Activated CD4-positive, alpha-beta memory T cell treated with anti-CD3 and anti-CD28 coated beads for 36 hours (primary cell): ENCODE results near the gene NCAPG. TPM values are rescaled to one million over a fixed set of nuclear protein-coding genes. Genes with fewer than 3 reads are reported as not detected.

Source experiments
- CTCF ChIA-PET: fragments of 350-600 bp; sonication (Branson Sonifier 250); formaldehyde crosslinking; loops from one replicate; lab custom pipeline; 2021; ENCODE audit warnings: antibody characterized with exemption, inconsistent platforms; lab: Charles Lee
- POLR2A ChIA-PET: fragments of 350-600 bp; sonication (Branson Sonifier 250); formaldehyde crosslinking; loops from one replicate; lab custom pipeline; 2021; ENCODE audit warnings: antibody characterized with exemption; lab: Charles Lee
- DNase-seq: peaks from one replicate; pipeline ENCODE4 v3.0.0-alpha.2; 2020
- H3K27ac Mint-ChIP-seq: one replicate; pipeline ENCODE4 v1.8.0; 2021; ENCODE audit warnings: mixed read lengths
- H3K27me3 Mint-ChIP-seq: one replicate; pipeline ENCODE4 v1.8.0; 2021; ENCODE audit warnings: mixed read lengths
- H3K36me3 Mint-ChIP-seq: one replicate; pipeline ENCODE4 v1.8.0; 2021; ENCODE audit warnings: mixed read lengths
- H3K4me1 Mint-ChIP-seq: one replicate; pipeline ENCODE4 v1.8.0; 2021; ENCODE audit warnings: low read depth, mixed read lengths
- H3K4me3 Mint-ChIP-seq: one replicate; pipeline ENCODE4 v1.8.0; 2021; ENCODE audit warnings: mild to moderate bottlenecking, mixed read lengths
- H3K9me3 Mint-ChIP-seq: one replicate; pipeline ENCODE4 v1.8.0; 2021; ENCODE audit warnings: mixed read lengths
- intact Hi-C: fragments of 100-400 bp; cut with micrococcal nuclease; formaldehyde crosslinking; loops from one replicate; pipeline ENCODE4 v1.15.1; 2023
- total RNA-seq, 2 experiments: library from RNA; stranded (reverse); gene quantifications; one replicate each; pipeline ENCODE4 v1.2.3, GENCODE V29; 2021

The NCAPG gene
- 10 to 100 TPM; 76.7 to 79.8 TPM for total RNA-seq

- no peaks in the 10 kb centered on the region for H3K9me3 Mint-ChIP-seq
These were observed at the start of gene NCAPG, which contains the start of gene DCAF16 for GRCh38 chr4:17810260-17811077. Gene NCAPG (plus strand): TSS chr4:17810979. CDS start chr4:17811078, 99 bp downstream. Gene DCAF16 (minus strand): TSS chr4:17810757. CDS start chr4:17804141, 6,616 bp downstream.

DNA sequence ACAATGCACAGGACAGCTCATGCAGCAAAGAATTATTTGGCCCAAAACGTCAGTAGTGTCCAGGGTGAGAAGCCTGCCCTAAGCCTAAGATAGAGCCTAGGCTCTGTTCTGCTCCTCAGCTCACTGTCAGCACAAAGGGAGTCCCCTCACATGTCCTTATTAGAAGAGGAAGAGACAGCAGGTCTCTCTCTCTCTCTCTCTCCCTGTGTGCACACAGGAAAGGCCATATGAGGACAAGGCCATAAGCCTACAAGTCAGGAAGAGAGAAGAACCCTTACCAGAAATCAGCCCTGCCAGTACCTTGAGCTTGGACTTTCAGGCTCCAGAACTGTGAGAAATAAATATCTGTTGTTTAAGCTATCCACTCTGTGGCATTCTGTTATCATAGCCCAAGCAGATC lies 49.7 kb upstream of the NCAPG start:
- DNase-seq: no peak
- no peak overlapping the region for H3K27ac Mint-ChIP-seq
- intact Hi-C loops: no loop called here
- H3K4me1 Mint-ChIP-seq: no peaks in the 10 kb centered on the region
- ChIA-PET POLR2A (no interaction called here), CTCF (no interaction called here)
- peaks cover under 1% of the 10 kb centered on the region for H3K27me3 Mint-ChIP-seq
- peaks cover under 1% of the 10 kb centered on the region for H3K9me3 Mint-ChIP-seq
- no peak overlapping the region for H3K4me3 Mint-ChIP-seq
- H3K36me3 Mint-ChIP-seq: no peaks in the 10 kb centered on the region

More at GRCh38 chr4:17810260-17811077, at the start of gene NCAPG, which contains the start of gene DCAF16:
- peak; percentile 99 for DNase-seq
- H3K4me3 Mint-ChIP-seq: peak within 1 kb of the TSS; percentile 94
- H3K27ac Mint-ChIP-seq: peak within 1 kb of the TSS; percentile 97
- ChIA-PET POLR2A (interaction anchor here (0.6 to 2.2 kb wide), 6 partner anchors 10 to 1584 kb away, joined by 3 to 9 read pairs (median 4); partner anchors contain the start of genes QDPR and TAPT1), CTCF (interaction anchor here (0.6 to 5.0 kb wide), 5 partner anchors 13 to 707 kb away, joined by 4 to 46 read pairs (median 6); no protein-coding TSS in a partner anchor)
- peaks cover 46% of the 10 kb centered on the region for H3K36me3 Mint-ChIP-seq
- intact Hi-C loops: loop anchor here (1.0 to 5.0 kb wide), 8 partner anchors 173 to 1583 kb away; partner anchors contain the start of genes LAP3, MED28, QDPR and TAPT1
- H3K4me1 Mint-ChIP-seq: peaks cover 44% of the 10 kb centered on the region
- no peaks in the 10 kb centered on the region for H3K27me3 Mint-ChIP-seq

DNA sequence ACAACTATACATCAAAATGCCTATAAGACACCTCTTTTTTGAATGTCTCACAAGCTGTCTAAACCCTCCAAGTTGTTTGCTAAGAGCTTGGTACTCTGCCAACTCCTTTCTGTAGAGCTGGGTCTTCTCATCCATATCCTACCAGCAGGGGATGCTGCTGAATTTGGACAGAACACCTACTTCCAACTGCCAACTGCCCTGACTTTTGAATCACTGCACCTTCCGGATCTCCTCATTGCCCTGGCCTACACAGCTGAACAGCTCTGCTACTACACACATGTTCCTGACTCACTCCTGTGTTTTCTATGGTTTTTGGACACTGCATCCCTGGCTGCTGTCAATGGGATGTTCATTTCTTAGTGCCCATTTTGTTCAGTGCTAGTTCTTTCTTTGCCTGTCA lies 48.1 kb upstream of the NCAPG start:
- no peak overlapping the region for H3K27ac Mint-ChIP-seq
- no peak overlapping the region for H3K4me3 Mint-ChIP-seq
- POLR2A ChIA-PET: no interaction called here
- no peak for DNase-seq
- H3K27me3 Mint-ChIP-seq: peaks cover 3% of the 10 kb centered on the region
- H3K4me1 Mint-ChIP-seq: no peaks in the 10 kb centered on the region
- H3K9me3 Mint-ChIP-seq: peaks cover 4% of the 10 kb centered on the region
- CTCF ChIA-PET: interaction anchor here (0.7 to 1.0 kb wide), 3 partner anchors 14 to 47 kb away, joined by 3 to 5 read pairs (median 3); no protein-coding TSS in a partner anchor
- no peaks in the 10 kb centered on the region for H3K36me3 Mint-ChIP-seq
- intact Hi-C loops: loop anchor here (1.0 kb wide), 1 partner anchor 46 kb away; no protein-coding TSS in a partner anchor

DNA sequence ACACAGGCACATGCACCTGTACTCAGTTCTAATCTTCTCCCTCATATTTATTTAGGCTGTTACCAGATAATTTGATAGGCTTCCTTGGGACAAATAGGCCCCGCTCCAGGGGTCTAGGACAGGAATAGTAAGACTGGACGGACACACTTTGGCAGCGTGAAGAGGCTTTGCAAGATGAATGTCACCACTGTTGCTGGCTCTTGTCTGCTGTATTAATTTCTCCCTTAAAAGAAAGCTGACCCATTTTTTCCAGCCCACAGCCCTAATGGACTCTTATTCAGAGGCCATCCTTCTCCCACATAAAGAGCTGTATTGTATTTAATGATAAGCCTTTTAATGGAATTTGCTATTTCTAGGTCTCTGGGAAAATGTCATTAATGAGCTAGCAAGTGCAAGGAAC lies 47.4 kb upstream of the NCAPG start:
- Mint-ChIP-seq H3K9me3 (peaks cover 4% of the 10 kb centered on the region), H3K36me3 (no peaks in the 10 kb centered on the region), H3K4me3 (no peak overlapping the region), H3K27me3 (peaks cover 3% of the 10 kb centered on the region), H3K27ac (no peak overlapping the region), H3K4me1 (no peaks in the 10 kb centered on the region)
- CTCF ChIA-PET: interaction anchor here (0.8 kb wide), 1 partner anchor 15 kb away, joined by 3 read pairs; no protein-coding TSS in a partner anchor
- DNase-seq: no peak
- POLR2A ChIA-PET: no interaction called here
- intact Hi-C loops: no loop called here

DNA sequence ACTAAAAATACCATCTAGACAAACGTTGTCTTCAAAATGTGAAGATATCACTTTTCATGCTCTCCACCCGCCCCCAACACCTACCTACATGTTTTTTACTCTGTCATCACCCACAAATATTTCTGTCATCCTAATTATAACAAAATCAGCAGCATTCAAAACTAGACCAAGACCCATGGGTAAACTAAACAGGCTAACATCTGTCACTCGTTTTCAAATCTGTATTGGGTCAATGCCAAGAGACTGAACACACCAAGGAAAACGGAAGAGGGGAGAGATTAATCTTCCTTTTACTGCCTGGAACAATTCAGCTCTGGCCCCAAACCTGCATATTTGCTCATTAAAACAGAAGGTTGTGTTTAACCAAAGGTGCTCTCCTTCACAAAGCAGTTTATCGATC lies 46.8 kb upstream of the NCAPG start:
- POLR2A ChIA-PET: no interaction called here

DNA sequence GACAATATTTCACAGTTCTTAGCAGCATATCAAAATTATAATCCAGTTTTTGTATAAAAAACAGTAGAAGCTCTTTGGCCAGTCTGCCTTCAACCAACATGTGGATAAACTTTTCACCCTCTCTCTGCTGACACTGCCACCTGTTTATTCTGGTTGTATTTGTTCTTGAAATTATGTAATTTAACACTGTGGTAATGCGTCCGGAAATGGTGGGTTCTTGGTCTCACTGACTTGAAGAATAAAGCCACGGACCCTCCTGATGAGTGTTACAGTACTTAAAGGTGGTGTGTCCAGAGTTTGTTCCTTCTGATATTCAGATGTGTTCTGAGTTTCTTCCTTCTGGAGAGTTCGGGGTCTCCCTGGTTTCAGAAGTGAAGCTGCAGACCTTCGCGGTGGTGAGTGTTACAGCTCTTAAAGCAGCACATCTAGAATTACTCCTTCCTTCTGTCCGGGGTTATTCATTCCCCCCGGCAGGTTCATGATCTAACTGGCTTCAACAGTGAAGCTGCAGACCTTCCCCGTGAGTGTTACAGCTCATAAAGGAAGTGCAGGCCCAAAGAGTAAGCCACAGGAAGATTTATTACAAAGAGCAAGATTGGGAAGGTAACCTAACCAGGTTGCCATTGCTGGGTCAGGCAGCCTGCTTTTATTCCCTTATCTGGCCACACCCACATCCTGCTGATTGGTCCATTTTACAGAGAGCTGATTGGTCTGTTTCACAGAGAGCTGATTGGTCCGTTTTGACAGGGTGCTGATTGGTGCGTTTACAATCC lies 45.1 kb upstream of the NCAPG start:
- intact Hi-C loops: no loop called here
- Mint-ChIP-seq H3K27me3 (peaks cover 7% of the 10 kb centered on the region), H3K4me1 (no peaks in the 10 kb centered on the region), H3K27ac (no peak overlapping the region), H3K9me3 (peaks cover 4% of the 10 kb centered on the region), H3K4me3 (no peak overlapping the region), H3K36me3 (no peaks in the 10 kb centered on the region)
- DNase-seq: peak; percentile 9
- POLR2A ChIA-PET: no interaction called here
- CTCF ChIA-PET: interaction anchor here (0.8 to 1.2 kb wide), 2 partner anchors 43 to 152 kb away, joined by 3 to 4 read pairs; no protein-coding TSS in a partner anchor

More for the DNA sequence above, 46.8 kb upstream of the NCAPG start:
- Mint-ChIP-seq H3K36me3 (no peaks in the 10 kb centered on the region), H3K4me3 (no peak overlapping the region), H3K4me1 (no peaks in the 10 kb centered on the region), H3K9me3 (peaks cover 4% of the 10 kb centered on the region), H3K27ac (no peak overlapping the region), H3K27me3 (peaks cover 3% of the 10 kb centered on the region)
- CTCF ChIA-PET: no interaction called here
- intact Hi-C loops: no loop called here
- DNase-seq: no peak

DNA sequence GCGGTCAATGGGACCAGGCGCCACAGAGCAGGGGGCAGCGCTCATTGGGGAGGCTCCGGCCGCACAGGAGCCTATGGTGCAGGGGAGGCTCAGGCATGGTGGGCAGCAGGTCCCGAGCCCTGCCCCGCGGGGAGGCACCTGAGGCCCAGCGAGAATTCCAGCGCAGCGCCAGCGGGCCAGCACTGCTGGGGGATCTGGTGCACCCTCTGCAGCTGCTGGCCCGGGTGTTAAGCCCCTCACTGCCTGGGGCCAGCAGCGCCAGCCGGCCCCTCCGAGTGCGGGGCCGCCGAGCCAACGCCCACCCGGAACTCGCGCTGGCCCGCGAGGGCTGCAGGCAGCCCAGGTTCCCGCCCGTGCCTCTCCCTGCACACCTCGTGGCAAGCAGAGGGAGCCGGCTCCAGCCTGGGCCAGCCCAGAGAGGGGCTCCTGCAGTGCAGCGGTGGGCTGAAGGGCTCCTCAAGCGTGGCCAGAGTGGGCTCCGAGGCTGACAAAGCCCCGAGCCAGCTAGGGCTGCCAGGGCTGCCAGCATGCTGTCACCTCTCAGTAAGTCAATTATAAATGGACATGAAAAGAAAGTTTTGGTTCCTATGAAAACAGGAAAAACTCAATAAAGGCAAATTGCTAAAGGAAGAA lies 43.8 kb upstream of the NCAPG start:
- H3K36me3 Mint-ChIP-seq: no peaks in the 10 kb centered on the region
- CTCF ChIA-PET: interaction anchor here (1.2 kb wide), 1 partner anchor 41 kb away, joined by 4 read pairs; no protein-coding TSS in a partner anchor
- intact Hi-C loops: no loop called here
- no peak for DNase-seq
- no peak overlapping the region for H3K4me3 Mint-ChIP-seq
- no peak overlapping the region for H3K27ac Mint-ChIP-seq
- H3K4me1 Mint-ChIP-seq: no peaks in the 10 kb centered on the region
- H3K27me3 Mint-ChIP-seq: peaks cover 7% of the 10 kb centered on the region
- peaks cover 4% of the 10 kb centered on the region for H3K9me3 Mint-ChIP-seq
- POLR2A ChIA-PET: no interaction called here

DNA sequence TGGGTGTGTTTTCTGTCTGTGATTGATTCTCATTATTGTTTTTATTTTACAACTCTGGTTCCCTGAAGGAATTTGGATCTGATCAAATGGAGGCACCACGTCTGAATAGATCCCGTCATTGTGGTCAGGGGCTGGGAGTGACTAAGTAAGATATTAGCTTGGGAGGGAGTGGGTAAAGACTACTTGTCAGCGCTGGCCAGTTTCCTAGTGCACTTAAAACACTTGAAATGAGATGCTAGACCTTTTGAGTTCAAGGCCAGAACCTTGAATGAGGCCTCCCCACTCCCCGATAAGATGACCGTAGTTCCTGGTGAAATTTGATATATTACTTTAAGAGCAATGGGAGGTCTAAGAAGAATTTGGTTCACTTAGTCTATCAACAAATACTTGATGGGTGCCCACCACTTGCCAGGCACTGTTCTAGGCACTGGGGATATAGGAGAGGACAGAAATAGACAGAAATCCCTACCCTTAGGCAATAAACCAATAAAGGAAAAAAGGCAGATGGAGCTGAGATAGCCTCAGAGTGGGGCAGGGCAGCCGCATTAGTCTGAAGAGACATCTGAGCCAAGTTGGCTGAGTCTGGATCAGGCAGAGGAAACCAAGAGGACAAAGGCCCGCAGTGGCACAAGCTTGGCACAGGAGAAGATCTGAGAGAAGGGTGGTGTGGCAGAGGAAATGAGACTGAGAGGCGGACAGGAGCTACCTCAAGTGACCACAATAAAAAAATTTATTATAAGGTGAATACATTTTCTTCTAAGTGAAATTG lies 41.2 kb upstream of the NCAPG start:
- CTCF ChIA-PET: no interaction called here
- H3K9me3 Mint-ChIP-seq: peaks cover 4% of the 10 kb centered on the region
- no peak overlapping the region for H3K4me3 Mint-ChIP-seq
- POLR2A ChIA-PET: no interaction called here
- no peaks in the 10 kb centered on the region for H3K36me3 Mint-ChIP-seq
- no peaks in the 10 kb centered on the region for H3K4me1 Mint-ChIP-seq
- H3K27ac Mint-ChIP-seq: no peak overlapping the region
- peaks cover 7% of the 10 kb centered on the region for H3K27me3 Mint-ChIP-seq
- no peak for DNase-seq
- intact Hi-C loops: no loop called here

GRCh38 chr4:17770845-17771244 lies 39.9 kb upstream of the NCAPG start:
- no peak overlapping the region for H3K27ac Mint-ChIP-seq
- DNase-seq: no peak
- ChIA-PET CTCF (no interaction called here), POLR2A (no interaction called here)
- no peak overlapping the region for H3K4me3 Mint-ChIP-seq
- peaks cover 7% of the 10 kb centered on the region for H3K27me3 Mint-ChIP-seq
- intact Hi-C loops: no loop called here
- H3K9me3 Mint-ChIP-seq: peaks cover 4% of the 10 kb centered on the region
- no peaks in the 10 kb centered on the region for H3K36me3 Mint-ChIP-seq
- H3K4me1 Mint-ChIP-seq: no peaks in the 10 kb centered on the region

- ChIA-PET CTCF (no interaction called here), POLR2A (no interaction called here)
These were observed 39.4 kb upstream of the NCAPG start for GRCh38 chr4:17771284-17771908.

More at GRCh38 chr4:17771284-17771908, 39.4 kb upstream of the NCAPG start:
- no peak for DNase-seq
- Mint-ChIP-seq H3K36me3 (no peaks in the 10 kb centered on the region), H3K27ac (no peak overlapping the region), H3K9me3 (no peaks in the 10 kb centered on the region), H3K4me1 (no peaks in the 10 kb centered on the region), H3K4me3 (no peak overlapping the region), H3K27me3 (peaks cover 4% of the 10 kb centered on the region)
- intact Hi-C loops: no loop called here
